GM11168 (cell line): ENCODE measurements around the gene RAD9A.

Experiments used
- in situ Hi-C: fragments of 300-500 bp; cut with MboI; formaldehyde crosslinking; loops from one replicate; pipeline ENCODE4 v1.12.0; 2022; ENCODE audit warnings: low sequenced_read_pairs; ENCODE audit not compliant: unreplicated experiment

The RAD9A gene

DNA sequence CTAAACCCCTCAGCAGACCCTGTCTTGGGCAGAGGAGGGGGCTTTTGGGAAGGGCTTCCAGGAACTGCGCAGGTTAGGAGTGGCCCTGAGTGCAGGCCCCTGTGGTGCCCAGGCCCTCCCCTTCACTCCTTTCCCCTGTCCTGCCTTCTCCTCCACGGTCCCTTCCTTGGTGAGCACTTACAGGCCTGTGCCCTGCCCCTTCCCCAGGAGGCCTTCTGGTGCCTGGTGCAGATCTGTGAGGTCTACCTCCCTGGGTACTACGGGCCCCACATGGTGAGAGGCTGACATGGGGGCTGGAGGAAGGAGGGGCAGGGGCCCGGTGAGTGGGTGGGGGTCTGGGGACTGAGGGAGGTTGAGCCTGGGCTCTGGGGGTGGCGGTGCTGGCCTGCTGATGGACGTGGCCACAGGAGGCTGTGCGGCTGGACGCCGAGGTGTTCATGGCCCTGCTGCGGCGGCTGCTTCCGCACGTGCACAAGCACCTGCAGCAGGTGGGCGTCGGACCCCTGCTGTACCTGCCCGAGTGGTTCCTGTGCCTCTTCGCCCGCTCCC lies 14.7 kb downstream of the RAD9A start:
- in situ Hi-C loops = loop anchor here (10.0 kb wide), 1 partner anchor 98 kb away; the partner anchor contains the start of genes CDK2AP2 and PITPNM1

DNA sequence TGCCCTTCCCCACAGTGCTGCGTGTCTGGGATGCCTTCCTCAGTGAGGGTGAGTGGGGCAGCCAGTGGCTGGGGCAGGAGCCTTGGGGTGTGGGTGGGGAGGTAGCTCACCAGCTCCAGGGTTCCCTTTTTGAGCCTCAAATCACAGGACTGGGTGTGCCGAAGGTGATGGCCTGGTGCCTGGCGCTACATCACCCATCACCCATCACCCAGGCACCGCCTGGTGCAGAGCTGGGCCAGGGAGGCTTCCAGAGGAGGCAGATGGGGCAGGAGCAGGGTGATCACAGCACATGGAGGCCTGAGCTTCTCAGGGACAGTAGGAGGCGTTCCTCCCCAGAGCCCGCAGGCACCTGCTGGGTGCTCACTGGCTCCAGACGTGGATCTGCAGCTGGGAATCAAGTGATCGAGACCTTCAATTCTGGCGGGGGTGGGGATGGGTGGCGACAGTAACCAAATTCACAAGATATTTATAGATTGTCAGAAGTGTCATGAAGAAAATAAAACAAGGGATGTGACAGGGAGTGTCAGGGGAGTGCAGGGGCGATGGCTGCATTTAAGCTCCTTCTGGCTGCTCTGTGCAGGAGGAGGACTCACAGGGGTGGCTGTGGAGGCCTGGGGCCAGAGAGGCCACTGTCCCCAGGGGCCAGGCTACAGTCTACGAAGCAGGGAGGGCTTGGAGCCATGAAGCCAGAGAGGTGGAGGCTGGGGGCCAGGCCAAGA lies 15.3 kb downstream of the RAD9A start:
- in situ Hi-C loops = loop anchor here (10.0 kb wide), 1 partner anchor 98 kb away; the partner anchor contains the start of genes CDK2AP2 and PITPNM1

DNA sequence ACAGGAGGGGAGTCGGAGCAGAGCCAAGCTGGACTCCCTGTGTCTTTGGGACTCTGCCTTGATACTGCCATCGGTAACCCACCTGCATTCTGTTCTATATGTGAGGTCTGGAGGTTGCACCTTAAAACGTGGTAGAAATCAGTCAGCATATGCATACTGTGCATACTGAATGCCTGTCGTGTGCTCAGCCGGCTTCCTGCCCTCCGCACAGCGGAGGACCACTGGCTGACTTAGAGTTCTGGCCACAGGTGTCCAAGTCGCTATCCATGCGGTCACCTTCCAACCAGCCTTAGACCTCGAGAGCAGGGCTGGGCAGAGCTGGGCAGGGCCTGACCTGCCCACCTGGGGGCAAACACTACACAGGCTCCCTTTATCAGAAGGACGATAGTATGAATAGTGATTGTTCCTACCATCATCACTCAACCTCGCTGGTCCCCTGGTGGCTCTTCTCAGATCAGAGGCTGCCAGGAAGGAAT lies 15.9 kb downstream of the RAD9A start:
- in situ Hi-C loops = loop anchor here (10.0 kb wide), 1 partner anchor 97 kb away; the partner anchor contains the start of genes CDK2AP2 and PITPNM1

DNA sequence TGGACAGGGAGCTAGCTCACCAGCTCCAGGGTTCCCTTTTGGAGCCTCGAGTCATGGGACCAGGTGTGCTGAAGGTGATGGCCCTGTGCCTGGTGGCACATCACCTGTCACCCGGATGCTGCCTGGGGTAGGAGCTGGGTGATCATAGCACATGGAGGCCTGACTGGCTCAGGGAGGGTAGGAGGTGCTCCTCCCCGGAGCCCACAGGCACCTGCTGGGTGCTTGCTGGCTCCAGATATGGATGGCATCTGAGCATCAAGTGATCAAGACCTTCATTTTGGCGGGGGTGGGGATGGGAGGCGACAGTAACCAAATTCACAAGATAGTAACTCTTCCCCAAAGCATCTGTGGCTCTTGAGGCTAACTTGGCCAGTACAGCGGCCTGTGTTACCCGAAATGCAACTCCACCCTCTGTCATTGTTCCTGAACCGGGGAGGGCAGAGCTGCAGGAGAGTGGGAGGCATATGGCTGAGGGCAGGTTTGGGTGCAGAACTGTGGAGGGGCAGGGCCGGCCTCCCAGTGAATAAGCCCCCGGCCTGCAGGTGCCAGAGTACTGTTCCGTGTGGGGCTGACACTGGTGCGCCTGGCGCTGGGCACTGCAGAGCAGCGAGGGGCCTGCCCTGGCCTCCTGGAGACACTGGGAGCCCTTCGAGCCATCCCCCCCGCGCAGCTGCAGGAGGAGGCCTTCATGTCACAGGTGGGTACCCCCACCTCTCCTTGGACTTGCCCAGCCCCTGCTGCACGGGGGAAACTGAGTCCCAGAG lies 16.8 kb downstream of the RAD9A start:
- in situ Hi-C loops = loop anchor here (10.0 kb wide), 1 partner anchor 96 kb away; the partner anchor contains the start of genes CDK2AP2 and PITPNM1

DNA sequence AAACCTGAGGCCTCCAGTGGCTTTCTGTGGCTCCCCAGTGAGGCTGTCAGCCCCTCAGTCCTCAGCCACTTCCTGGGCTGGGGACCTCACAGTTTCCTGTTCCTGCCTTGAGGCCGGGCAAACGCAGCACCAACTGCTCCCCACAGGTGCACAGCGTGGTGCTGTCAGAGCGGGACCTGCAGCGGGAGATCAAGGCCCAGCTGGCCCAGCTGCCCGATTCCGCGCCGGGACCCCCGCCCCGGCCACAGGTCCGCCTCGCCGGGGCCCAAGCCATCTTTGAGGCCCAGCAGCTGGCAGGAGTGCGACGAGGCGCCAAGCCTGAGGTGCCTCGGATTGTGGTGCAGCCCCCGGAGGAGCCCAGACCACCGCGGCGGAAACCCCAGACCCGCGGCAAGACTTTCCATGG lies 17.5 kb downstream of the RAD9A start:
- in situ Hi-C loops = loop anchor here (10.0 kb wide), 1 partner anchor 96 kb away; the partner anchor contains the start of genes CDK2AP2 and PITPNM1

DNA sequence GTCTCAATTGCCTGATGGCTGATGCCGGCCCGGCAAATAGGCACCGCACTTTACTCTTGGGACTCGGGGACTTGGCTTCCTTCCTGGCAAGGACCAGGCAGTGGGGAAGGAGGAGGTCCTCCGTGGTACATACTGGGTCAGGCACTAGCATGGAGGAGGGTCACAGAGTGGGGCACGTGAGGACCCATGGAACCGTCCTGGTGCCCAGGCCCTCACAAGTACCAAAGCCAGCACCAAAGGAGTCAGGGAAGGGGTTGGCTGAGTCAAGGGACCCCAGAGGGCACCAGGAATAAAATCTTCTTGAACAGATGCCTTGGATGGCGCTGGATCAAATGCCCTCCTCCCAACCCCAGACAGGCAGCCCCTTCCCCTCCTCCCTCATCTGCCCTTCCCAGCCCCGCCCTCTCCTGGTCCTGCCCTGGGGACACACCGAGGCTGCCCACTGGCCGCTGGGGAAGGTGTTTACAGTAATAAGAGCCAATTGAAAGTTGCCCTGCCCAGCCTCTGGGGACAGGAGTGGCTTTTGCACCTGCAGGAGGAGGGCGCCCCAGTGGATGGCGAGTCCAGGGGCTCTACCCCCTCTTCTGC lies 18.1 kb downstream of the RAD9A start:
- in situ Hi-C loops = loop anchor here (10.0 kb wide), 1 partner anchor 95 kb away; the partner anchor contains the start of genes CDK2AP2 and PITPNM1

DNA sequence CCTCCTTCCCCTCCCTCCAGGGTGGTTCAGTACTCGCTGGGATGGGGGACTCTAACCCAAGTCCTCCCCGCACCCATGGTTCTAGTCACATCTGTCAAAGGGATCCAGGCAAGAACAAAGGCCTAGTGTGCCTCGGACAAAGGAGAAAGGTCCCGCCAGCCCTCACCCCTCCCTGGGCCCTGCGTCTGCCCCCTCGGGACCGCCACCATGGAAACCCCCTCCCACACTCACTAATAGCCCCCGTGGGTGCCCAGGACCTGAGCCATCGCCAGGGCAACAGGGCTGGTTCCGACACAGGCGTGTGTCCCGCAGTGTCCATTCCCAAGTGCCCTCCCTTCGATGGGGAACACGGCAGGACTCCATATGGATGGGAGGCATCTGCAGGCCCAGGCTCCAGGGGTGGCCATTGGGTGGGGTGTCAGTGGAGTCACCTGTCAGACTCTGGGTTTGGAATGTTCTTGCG lies 18.6 kb downstream of the RAD9A start:
- in situ Hi-C loops = no loop called here

DNA sequence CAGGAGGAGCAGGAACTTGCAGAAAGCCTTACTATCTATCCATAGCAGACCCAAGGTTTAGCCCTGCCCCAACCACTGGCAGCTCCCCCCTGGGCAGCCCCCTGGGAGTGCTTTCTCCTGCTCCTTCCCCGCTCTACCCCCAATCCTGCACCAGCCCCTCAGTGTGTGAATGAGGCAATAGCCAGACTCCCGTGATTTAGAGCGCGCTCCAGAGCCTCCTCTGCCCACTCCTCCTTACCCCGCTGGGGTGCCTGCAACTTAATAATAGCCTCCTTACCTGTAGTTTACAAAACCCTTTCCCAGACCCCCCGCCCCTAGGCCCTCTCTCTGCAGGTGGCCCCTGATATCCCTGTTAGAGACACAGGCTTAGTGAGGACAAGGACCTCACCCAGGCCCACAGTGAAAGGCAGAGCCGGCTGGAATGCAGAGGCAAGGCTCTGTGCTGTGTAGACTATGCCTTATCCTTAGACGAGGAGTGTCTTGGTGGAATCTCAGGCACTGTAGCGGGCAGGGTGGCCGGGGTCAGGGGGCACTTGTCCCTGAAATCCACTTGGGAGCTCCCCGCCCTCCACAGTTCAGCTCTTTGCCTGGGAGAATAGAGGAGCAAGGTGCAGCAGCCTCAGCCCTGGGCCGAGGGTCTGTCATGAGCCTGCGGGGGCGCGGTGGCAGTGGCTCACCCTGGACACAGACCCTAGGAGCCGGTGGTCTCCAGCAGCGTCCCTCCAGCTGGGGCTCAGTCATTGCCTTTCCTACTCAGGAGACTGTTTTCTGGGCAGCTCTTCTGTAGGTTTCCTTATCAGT lies 19.4 kb downstream of the RAD9A start:
- in situ Hi-C loops = no loop called here

DNA sequence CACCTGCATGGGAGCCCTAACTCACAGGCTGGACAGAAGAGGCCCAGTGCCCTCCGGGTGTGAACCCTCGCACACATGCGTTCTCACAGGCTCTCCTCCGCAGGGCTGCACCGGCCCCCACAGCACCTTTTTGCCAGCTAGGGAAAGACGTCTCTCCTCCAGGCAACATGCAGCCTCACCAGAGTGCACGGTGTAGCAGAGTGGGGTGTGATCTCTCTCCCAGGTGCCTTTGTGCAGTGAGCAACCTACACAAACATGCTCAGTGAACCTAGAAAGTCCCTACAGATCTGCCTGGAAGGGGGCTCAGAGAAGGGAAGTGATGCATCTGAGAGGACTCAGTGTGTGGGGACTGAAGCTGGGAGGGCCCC lies 20.0 kb downstream of the RAD9A start:
- in situ Hi-C loops = no loop called here

DNA sequence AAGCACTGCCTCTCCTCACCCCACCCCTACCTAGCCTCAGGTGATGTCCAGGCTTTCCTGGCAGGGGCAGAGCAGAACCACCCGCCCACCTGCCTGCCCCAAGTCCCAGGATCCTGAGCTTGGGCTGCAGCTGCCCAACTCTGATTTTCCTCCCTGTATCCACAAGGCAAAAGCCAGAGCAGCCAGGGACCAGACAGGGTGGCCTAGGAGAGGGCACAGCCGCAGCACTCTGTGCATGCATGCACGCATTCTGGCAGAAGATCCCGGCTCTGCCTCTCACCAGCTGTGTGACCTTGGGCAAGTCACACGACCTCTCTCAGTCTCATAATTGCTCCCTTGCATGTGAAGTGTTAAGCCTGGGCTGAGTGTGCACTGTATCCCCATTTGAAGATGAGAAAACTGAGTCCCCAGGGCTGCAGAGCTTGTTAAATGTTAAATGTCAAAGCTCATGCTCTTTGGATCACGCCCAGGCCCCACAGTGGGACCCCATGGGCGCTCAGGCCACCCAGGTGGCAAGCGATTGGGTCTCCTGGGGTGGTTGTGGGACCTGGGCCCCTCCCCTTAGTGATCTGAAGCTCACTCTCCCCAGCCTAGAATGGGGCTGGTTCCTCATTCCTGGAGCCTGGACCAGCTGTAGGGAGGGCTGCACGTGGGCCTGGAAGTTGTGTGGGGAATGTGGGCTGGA lies 20.9 kb downstream of the RAD9A start:
- in situ Hi-C loops = no loop called here

DNA sequence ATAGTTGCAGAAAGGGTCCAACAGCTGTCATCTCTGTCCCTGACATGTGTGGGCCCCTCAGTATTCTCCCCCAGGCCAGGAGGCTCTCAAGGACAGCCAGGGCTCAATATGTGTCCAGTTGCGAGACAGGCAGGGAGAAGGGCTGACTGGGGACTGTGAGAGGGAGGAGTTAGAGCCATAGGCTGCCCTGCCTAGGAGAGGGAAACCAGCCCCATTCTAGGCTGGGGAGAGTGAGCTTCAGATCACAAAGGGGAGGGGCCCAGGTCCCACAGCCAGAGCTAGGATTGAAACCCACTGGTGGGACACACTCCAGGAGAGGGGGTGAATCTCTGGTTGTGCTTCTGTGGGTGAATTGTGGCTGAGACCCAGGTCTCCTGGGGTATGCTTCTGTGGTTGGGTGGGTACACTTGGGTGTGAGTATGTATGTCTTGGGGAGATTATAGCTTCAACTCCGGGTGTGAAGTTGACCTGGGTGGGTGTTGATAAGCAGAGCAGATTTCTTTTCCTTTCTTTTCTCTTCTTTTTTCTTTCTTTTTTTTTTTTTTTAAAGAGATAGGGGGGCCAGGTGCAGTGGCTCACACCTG lies 21.6 kb downstream of the RAD9A start:
- in situ Hi-C loops = no loop called here

DNA sequence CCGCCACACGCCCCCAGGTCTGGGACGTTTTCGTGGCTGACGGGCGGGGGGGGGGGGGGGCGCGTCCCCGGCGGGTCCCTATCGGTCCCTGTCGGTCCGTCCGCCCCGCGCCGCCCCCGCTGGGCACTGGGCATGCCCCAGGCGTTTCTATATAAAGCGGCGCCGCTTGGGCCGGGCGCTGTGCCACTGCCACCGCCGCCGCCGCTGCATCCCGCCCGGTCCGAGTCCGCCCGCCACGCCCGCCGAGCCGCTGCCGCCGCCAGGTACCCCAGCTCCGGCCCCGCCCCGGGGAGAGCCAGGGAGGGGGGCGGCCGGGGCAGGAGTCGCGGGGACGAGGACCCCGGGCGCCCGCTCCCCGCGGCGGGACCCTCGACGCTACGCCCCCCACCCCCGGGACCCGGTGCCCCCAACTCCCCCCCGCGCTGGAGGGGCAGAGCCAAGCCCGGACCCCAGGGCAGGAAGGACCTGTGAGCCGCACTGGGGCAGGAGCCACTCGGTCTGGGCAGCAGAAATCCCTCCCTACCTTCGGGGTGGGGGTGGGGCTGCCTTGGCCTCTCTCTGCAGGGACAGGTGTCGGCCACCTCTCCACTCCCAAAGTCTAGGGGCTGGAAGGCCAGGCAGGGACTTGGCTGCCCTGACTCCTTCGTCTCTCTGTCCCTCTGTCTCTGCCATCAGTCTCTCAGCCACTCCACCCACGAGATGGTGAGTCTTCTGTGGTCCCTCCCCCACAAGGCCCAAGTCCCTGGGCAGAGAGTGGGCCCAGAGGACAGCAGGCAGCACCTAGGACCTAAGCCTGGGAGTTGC lies 23.9 kb downstream of the RAD9A start, which contains the start of gene CARNS1:
Gene CARNS1 (plus strand): TSS at position 178 of the 804 bp plus-strand sequence. CDS start 522 bp downstream, at position 700.
- in situ Hi-C loops = no loop called here

DNA sequence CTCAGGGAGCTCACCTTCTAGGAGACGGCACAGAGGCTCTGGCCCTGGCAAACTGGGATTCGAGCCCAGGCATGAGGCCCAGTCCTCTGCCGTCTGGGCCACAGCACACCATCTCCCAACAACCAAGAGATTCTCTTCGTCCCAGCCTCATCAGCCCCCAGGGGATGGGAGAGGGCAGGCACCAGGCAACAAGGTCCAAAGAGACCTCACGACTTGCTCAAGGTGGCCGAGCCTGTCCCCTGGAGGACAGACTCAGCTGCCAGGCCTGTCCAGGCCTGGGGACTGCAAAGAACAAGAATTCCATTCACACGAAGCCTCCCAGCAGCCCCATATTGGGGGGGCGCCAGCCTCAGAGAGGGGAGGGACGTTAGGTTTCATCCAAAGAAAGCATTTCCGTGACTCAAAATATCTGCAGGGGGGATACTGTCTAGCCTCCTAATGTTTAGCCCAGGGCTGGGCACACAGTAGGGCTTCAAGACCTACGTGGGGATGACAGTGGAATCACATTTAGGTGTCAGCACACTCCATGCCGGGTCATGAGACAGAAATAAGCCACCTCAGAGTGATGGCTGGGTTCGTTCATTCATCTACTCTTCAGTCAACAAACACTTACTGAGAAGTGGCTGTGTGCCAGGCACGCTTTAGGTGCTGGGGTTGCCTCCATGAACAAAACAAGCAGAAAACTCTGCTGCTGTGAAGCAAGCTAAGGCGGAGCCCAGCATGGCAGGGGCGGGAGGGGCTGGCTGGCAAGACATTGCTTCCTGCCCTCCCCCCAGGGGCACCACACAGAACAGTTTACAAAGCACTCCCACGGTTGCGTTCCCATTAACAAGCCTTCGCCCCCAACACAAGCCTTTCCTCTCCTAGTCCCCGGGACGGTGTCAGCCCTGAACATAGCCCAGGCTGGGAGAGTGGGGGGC lies 24.9 kb downstream of the RAD9A start:
- in situ Hi-C loops = no loop called here

DNA sequence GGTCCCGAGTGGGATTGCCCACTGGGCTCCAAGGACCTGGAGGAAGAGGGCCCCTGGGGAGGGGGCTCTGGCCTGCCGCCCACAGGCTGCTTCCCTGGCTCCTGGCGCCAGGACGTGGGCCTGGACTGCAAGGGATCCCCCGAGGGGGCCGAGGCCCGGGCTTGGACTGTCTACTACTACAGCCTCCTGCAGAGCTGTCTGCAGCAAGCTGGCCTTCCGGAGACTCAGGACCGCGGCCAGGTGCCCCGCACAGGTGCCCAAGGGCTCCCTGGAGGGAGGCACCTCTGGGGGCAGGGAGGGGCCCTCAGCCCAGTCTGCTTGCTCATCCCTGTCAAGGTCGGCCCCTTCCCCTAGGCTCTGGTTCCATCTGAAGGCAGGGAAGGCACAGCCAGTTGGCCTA lies 25.6 kb downstream of the RAD9A start:
- in situ Hi-C loops = no loop called here

DNA sequence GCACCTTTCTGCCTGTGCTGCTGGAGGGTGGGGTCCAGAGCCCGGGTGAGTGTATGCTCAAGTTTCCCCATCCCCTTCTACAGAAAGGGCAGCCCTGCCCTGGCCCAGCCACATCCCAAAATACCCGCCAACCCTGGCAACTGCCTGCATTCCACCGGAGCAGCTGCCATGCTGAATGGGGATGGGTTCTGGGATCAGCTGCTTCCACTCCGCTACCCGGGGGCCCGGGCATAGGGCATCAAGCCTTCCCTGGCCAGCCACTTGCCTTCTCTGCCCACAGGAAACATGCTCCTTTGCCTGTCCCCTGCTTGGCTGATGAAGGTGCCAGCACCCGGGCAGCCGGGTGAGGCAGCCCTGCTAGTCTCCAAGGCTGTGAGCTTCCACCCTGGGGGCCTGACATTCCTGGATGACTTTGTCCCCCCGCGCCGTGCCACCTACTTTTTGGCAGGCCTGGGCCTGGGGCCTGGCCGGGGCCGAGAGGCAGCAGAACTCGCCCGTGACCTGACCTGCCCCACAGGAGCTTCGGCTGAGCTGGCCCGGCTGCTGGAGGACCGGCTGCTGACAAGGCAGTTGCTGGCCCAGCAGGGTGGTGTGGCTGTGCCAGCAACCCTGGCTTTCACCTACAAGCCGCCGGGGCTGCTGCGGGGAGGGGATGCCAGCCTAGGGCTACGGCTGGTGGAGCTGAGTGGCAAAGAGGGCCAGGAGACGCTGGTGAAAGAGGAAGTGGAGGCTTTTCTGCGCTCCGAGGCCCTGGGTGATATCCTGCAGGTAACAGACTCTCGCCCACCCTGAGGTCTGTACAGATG lies 26.9 kb downstream of the RAD9A start:
- in situ Hi-C loops = no loop called here
